ENCODE results near the gene NXPH3.

- TF ChIP-seq CTCF (IDR thresholded peaks at IDR 0.05) = no peak
- TF ChIP-seq POLR2AphosphoS5 (IDR thresholded peaks at IDR 0.05) = no peak
- no peak for TF ChIP-seq POLR2A (IDR thresholded peaks at IDR 0.05)
These were observed 6.5 kb downstream of the NXPH3 start for GRCh38 chr17:49582055-49582722.
